Activated CD4-positive, alpha-beta T cell treated with anti-CD3 and anti-CD28 coated beads, Interleukin-2, amount 50 U/mL, for 4 hours (primary cell): Measurements from ENCODE around the gene PPP1R14B.
"Not testable (repeated sequence)": the region's sequence is repeated elsewhere in the genome, so short reads cannot be mapped to it uniquely, and the experiment has no call there.

Experiments used
- DNase-seq, 2 experiments: peaks; one replicate each; pipeline ENCODE4 v3.0.0-alpha.2; 2020

The PPP1R14B gene

GRCh38 chr11:64260147-64260708, 13.5 kb upstream of the PPP1R14B start:
- DNase-seq: no peak

DNA sequence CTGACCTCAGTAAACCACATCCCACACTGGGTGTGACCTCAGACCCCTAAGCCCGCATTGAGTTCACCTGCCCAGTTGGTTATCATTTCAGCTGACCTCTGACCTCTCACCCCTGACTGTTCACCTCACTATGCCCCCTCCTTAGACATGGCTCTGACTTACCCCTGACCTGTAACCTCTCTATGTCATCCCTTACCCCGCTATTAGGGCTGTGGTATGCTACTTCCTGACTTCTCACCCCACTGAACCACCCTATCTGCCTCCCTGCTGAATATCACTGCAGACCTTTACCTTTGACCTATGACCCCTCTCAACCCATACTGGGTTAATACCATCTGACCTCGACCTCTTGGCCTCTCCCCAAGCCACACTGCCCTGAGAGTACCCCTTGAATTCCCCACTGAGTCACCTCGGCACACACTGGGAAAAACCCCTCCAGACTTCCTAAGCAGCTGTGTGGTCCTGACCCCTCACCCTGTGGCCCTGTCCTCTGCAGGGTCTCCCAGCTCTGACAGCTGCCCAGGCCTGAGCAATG, 12.9 kb upstream of the PPP1R14B start:
- no peak for DNase-seq

DNA sequence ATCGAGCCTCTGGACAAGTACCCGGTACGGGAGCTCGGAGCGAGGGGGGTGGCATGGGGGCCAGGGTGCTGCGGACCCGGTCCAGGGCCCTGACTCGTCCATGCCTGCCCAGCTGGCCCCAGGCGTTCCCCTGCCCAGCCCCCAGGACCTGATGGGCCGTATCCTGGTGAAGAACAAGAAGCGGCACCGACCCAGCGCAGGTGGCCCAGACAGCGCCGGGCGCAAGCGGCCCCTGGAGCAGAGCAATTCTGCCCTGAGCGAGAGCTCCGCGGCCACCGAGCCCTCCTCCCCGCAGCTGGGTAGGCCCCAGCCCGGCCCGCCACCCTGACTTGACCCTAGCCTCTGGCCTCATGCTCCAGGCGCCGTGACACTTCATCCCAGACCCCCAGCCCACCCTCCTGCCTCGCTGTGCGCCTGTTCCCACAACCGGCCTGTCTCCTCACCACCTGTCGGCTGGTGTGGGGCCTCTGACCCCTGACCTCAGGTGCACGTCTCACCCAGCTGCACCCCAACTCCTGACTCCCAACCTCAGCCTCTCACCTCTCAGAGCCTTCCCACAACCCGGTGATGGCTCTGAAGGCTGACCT, 12.3 kb upstream of the PPP1R14B start:
- DNase-seq: no peak

- no peak for DNase-seq
Measured at GRCh38 chr11:64258356-64258755, 11.6 kb upstream of the PPP1R14B start.

DNA sequence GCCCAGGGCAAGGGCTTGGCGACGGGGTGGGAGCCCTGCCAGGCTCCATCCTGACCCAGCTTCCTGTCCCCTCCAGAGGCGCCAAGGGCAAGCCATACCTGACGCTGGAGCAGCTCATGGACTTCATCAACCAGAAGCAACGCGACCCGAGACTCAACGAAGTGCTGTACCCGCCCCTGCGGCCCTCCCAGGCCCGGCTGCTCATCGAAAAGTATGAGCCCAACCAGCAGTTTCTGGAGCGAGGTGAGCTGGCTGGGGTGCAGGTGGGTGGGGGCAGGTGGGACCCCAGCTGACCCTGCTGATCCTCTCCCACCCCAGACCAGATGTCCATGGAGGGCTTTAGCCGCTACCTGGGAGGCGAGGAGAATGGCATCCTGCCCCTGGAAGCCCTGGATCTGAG, 9.6 kb upstream of the PPP1R14B start:
- no peak for DNase-seq

GRCh38 chr11:64255135-64256128, 8.7 kb upstream of the PPP1R14B start:
- no peak for DNase-seq

DNA sequence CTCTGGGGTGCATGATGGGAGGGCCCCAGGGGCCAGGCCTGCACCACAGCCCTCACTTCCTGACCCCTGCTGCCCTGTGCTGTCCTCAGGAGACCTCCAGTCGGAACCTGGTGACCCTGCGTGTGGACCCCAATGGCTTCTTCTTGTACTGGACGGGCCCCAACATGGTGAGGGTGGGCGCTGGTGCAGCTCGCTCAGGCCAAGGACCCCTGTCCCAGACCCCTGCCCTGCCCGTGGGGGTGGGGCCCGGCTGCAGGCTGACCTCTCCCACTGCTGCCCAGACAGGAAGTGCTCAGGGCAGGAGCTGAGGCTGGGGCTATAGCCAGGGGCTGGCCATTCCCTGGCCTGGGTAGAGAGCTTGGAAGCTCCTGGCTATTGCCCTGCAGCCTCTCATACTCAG, 7.6 kb upstream of the PPP1R14B start:
- no peak for DNase-seq

GRCh38 chr11:64253481-64253880, 6.7 kb upstream of the PPP1R14B start:
- no peak for DNase-seq

- no peak for DNase-seq
Measured at GRCh38 chr11:64253043-64253442, 6.3 kb upstream of the PPP1R14B start.

DNA sequence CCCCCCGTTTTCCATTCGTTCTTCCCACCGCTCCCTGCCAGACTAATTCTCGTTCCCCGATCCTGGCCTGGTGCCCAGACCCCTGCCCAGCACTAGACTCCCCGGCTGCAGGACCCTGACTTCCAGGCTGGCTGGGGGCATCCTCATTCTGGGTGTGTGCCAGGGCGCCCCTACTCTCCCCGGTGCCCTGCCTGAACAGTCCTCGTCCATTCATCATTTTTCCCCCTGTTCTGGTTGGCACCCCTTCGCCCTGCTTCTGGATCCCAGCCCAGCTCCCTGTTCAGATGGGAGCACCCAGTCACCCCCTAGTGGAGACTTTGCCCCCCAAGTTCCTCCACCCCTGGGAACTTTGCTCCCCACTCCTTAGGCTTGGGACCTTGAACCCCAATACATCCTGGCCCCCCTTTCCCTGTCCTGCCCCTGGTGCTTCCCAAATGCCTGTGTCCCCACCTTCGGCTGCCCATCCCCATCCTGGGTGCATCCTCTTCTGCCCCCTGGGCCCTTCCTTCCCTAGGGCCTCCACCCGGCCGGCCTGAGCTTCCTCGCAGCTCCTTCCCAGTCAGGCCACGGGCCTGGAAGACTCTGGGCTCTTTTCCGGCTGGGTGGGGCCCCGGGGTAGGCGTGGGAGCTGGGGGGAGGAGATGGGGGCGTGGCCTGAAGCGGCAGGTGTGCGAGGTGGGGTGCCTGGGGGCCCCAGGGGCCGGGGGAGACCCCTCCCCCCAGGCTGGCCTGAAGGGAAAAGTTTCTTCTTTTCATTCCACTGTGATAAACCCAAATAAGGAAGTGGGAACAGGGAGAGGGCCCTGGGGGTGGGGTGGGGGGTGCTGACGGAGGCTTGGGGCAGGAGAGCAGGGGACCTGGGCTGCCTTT, 5.5 kb upstream of the PPP1R14B start:
- no peak for DNase-seq

DNA sequence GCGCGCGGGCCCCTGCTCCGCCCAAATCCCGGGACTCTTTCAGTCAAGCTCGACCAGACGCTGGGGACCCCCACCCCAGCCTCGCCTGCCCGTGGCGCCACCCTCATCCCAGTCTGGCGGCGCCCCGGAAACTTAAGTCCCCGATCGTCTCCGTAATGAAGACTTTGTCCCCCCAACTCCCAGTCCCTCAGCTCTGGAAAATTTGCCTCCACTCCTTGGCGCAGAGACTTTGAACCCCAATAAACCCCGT, 4.9 kb upstream of the PPP1R14B start:
- no peak for DNase-seq

DNA sequence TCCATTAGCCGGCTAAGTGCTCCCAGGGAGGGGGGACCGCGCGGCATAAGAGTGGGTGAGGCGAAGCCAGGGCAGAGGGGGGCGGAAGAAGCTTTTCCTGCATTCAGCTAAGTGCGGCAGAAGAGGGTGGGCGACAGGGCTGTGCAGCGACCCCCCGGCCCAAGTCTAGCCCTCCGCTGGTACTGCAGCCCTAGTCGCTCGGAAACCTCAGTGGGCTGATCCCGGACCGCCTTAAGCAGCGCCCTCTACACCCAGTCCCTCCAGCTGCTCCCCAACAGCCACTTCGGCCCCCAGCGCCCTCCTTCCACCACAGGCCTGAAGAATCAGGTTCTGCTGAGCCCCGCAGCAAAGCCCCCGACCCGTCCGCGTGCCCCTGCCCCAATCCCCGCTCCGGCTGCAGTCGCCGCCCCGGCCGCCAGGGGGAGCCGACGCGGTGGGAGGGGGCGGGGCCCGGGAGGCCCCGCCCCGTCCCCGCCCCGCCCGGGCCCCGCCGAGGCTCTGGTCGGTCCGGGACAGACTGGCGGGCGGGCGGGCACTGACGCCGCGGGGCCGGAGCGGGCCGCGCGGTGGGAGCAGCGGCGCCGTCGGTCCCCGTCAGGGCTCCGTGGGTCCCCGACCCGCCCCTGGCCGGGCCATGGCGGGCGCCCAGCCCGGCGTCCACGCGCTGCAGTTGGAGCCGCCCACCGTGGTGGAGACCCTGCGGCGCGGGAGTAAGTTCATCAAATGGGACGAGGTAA, 4.4 kb upstream of the PPP1R14B start, which contains the start of gene PLCB3:
Gene PLCB3, plus strand, starts transcription at position 515 of the 737 bp plus-strand sequence. Its CDS starts 120 bp downstream, at position 635.
- DNase-seq: peak in 1 of 2 experiments; percentile 41

GRCh38 chr11:64250415-64251015, 3.8 kb upstream of the PPP1R14B start:
- no peak for DNase-seq

DNA sequence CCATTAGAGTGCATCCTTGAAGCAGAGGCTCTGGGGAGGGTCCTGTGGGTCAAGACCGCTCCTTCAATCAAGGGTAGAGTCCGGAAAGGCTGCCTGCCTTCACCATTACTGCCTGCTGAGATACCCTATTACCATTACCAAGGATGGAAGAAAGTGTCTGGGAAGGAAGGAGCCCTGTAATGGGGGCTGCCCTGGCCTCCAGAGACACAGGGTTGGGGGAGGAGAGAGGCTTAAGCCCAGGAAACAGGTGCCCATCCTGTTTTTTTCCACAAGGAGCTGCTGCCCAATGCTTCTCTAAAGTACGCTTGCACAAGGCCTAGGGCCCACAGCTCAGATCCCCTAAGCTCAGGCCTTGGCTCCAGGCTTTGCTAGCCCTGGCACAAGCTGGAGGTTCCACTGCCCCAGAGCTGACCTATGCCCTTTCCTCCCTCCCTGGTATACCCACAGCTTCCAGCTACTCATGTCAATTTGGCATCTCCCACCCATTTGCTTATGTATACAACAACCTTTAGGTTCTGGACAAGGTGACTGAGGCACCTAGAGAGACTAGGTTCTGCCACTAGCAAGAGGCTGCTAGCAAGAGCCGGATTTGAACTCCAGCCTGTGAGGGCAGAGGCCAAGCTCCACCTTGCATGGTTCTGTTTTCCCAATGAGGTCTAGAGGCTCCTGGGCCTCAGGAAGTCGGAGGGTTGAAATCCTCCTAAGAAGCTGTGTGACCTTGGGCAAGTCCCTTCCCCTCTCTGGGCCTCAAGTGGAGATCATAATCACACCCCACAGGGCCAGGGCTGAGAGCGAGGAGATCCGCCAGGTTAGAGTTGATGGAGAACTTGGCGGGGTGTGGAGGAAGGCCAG, 3.0 kb upstream of the PPP1R14B start:
- no peak for DNase-seq

DNA sequence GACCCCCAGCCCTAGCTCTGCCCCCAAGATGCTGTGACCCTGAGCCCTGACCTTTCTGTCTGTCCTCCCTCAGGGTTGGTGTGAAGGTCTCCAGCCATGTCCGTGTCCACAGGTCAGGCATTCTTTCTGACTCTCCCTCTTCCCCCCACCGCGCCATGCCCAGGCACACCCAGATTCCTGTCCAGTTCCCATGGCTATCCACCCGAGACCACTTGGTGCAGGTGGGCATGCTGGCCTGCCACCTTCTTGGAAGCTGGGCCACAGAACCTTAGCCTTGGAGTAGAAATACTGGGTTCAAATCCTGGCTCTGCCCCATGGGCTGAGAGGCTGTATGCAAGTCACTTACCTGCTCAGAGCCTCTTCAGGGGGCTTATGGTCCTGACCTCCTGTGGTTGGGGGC, 2.3 kb upstream of the PPP1R14B start:
- no peak for DNase-seq

- no peak for DNase-seq
Measured at GRCh38 chr11:64248578-64248977, 1.8 kb upstream of the PPP1R14B start.

DNA sequence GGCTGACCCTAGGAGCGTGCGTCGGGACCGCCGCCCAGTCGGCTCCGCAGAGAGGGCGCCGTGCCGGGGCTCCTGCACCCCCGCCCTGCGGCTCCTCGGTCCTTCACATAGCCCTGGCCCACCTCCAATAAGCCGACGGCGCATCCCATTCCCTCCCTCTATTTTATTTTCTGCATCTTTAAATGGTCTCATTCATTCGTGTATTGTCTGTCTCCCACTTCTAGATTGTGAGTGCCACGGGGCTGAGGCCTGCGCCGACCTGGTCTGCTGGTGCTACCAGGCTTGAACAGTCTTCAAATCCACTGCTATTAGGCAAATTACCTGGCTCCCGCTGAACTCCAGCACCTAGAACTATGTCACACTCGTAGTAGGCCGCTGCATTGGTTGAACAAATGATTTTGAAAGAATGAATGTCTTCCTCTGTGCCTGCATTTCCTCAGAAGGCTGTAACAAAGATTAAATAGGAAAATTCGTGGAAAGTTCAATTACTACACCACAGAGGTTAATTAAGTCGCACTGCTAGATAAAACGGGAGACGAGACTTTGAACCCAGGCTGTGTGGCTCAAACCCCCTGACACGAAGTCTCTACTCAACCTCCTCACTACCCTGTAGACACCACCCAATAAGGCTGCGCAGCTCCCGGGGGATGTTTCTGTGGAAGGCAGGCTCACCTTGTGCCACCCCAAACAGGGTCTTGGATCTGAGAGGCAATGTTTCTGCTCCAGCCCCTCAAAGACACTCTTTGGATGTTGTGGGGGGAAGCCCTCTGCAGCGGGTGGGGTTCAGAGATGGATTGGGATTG, 1.2 kb upstream of the PPP1R14B start:
- DNase-seq: no peak

DNA sequence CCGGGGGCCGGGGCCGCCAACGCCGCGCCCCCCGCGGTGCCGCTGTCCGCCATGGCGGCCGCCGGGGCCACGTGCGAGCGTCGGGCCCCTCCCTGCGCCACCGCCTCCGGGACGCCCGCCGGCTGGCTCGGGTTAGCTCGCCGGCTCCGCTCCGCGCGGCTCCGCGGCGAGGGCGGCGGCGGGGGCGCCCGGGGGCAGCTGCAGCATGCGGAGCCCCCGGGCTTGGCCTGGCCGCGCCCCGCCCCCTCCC, 197 bp downstream of the PPP1R14B start:
- DNase-seq: not testable (repeated sequence)

DNA sequence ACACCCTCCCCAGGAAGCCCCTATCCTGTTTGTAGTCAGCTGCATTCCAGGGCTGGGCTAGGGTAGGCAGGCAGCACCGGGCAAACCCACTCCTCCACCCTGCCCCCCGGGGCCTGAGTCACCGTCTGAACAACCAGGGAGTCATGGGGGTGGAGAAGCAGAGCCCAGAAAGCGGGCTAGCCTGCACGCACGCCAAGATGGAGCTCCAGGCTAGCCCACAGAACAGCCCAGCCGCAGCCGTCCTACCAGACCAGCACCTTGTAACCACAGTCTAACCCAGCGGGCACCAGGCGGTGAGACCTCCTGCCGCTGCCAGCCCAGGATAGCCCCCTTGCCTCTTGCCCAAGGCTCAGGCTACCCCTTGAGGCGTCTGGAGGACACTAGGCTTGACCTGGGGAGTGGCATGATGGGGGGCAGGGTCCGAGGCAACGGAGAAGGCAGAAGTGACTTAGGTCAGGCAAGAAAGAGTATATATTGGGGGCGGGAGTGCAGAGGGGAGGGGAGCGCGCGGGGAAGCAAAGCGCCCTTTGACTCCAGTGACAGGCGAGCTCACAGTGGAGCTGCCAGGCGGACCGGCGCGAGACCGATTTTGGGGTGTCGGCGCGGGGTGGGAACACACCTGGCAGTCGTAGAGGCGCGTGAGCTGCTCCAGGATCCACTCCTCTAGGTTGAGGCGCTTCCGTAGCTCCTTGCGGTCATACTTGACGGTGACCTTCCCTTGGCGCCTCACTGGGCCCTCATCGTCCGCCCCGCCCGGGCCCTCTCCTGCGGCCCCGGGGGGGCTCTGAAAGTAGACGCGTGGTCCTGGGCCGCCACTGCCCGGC, 734 bp downstream of the PPP1R14B start:
- DNase-seq: peak; percentile 81 to 85
